Neural cell (in vitro differentiated cells): ENCODE data around the gene TIMM22. TPM values are rescaled to one million over a fixed set of nuclear protein-coding genes. Genes with fewer than 3 reads are reported as not detected.

Experiments
- H2AFZ ChIP-seq: fragments of 200-600, 300-800 bp; sonication (generic), shearing (Covaris generic); 2 replicates; pipeline ENCODE4 v1.6.0; 2014; ENCODE audit warnings: low read depth, mild to moderate bottlenecking, antibody characterized with exemption, low read length, moderate library complexity
- H3F3A ChIP-seq: fragments of 200-600 bp; shearing (Covaris generic); 2 replicates; pipeline ENCODE4 v1.6.1; 2016; ENCODE audit warnings: mild to moderate bottlenecking, moderate library complexity, mixed read lengths, antibody characterized with exemption, low read length; ENCODE audit not compliant: insufficient read depth, poor library complexity, severe bottlenecking
- H3K27ac ChIP-seq: fragments of 200-600, 300-800 bp; sonication (generic), shearing (Covaris generic); 2 replicates; pipeline ENCODE4 v1.5.1; 2014; ENCODE audit warnings: mild to moderate bottlenecking, low read length, moderate library complexity
- H3K27me3 ChIP-seq: fragments of 300-800, 200-600 bp; sonication (generic), shearing (Covaris generic); 2 replicates; pipeline ENCODE4 v1.6.0; 2014; ENCODE audit warnings: mild to moderate bottlenecking, low read depth, low read length, moderate library complexity; ENCODE audit not compliant: insufficient read depth
- H3K36me3 ChIP-seq: fragments of 300-800, 200-600 bp; sonication (generic), shearing (Covaris generic); 2 replicates; pipeline ENCODE4 v1.5.1; 2014; ENCODE audit warnings: mild to moderate bottlenecking, antibody characterized with exemption, low read length, moderate library complexity; ENCODE audit not compliant: insufficient read depth
- H3K4me2 ChIP-seq: fragments of 300-800, 200-600 bp; sonication (generic), shearing (Covaris generic); 2 replicates; pipeline ENCODE4 v1.6.0; 2014; ENCODE audit warnings: mild to moderate bottlenecking, low read length
- H3K4me3 ChIP-seq: fragments of 300-800, 200-600 bp; sonication (generic), shearing (Covaris generic); 2 replicates; pipeline ENCODE4 v1.5.1; 2014; ENCODE audit warnings: mild to moderate bottlenecking, low read length, moderate library complexity
- H3K79me2 ChIP-seq: fragments of 200-600 bp; shearing (Covaris generic); replicated peaks from 2 replicates; pipeline ENCODE4 v1.6.0; 2014; ENCODE audit warnings: mild to moderate bottlenecking, low read length, moderate library complexity; ENCODE audit not compliant: insufficient read depth
- H3K9ac ChIP-seq: fragments of 300-800, 200-600 bp; sonication (generic), shearing (Covaris generic); 2 replicates; pipeline ENCODE4 v1.6.1; 2016; ENCODE audit warnings: mild to moderate bottlenecking, low read length, mixed read lengths
- H3K9me2 ChIP-seq: fragments of 200-600 bp; shearing (Covaris generic); 2 replicates; pipeline ENCODE4 v1.6.1; 2016; ENCODE audit warnings: mild to moderate bottlenecking, low read length, mixed read lengths; ENCODE audit not compliant: insufficient read depth
- H3K9me3 ChIP-seq: fragments of 200-600, 300-800 bp; sonication (generic), shearing (Covaris generic); 2 replicates; pipeline ENCODE4 v1.6.1; 2016; ENCODE audit warnings: mild to moderate bottlenecking, mixed run types, low read length, moderate library complexity, mixed read lengths
- H4K20me1 ChIP-seq: fragments of 200-600 bp; shearing (Covaris generic); 2 replicates; pipeline ENCODE4 v1.6.1; 2016; ENCODE audit warnings: mild to moderate bottlenecking, mixed run types; ENCODE audit not compliant: insufficient read depth
- CTCF ChIP-seq: fragments of 450-650 bp; IDR thresholded peaks from 2 replicates; pipeline ENCODE4 v1.5.1; 2014; ENCODE audit warnings: antibody characterized with exemption, mild to moderate bottlenecking, moderate library complexity; ENCODE audit not compliant: poor library complexity, severe bottlenecking
- EP300 ChIP-seq: fragments of 450-650 bp; conservative IDR thresholded peaks from 2 replicates; pipeline ENCODE4 v1.6.1; 2014; ENCODE audit warnings: antibody characterized with exemption, mild to moderate bottlenecking, moderate library complexity; ENCODE audit not compliant: poor library complexity, severe bottlenecking
- EZH2 ChIP-seq: fragments of 200-600, 300-800 bp; shearing (Covaris generic), sonication (generic); IDR thresholded peaks from 2 replicates; pipeline ENCODE4 v1.6.1; 2014; ENCODE audit warnings: antibody characterized with exemption, low read length, borderline replicate concordance, mild to moderate bottlenecking; ENCODE audit not compliant: insufficient read depth, poor library complexity, severe bottlenecking
- MXI1 ChIP-seq: fragments of 450-650 bp; conservative IDR thresholded peaks from 2 replicates; pipeline ENCODE4 v1.6.1; 2014; ENCODE audit warnings: antibody characterized with exemption, mild to moderate bottlenecking; ENCODE audit not compliant: poor library complexity, severe bottlenecking
- POLR2AphosphoS5 ChIP-seq: IDR thresholded peaks from 2 replicates; pipeline ENCODE4 v1.6.1; 2012
- RAD21 ChIP-seq: fragments of 450-650 bp; conservative IDR thresholded peaks from 2 replicates; pipeline ENCODE4 v1.6.1; 2014; ENCODE audit warnings: antibody characterized with exemption, mild to moderate bottlenecking, moderate library complexity
- SMC3 ChIP-seq: fragments of 450-650 bp; conservative IDR thresholded peaks from 2 replicates; pipeline ENCODE4 v1.6.1; 2014; ENCODE audit warnings: antibody characterized with exemption, mild to moderate bottlenecking, moderate library complexity; ENCODE audit not compliant: poor library complexity
- TAF1 ChIP-seq: IDR thresholded peaks from 2 replicates; pipeline ENCODE4 v1.6.1; 2012; ENCODE audit warnings: low read depth
- polyA plus RNA-seq: library from polyadenylated mRNA; depleted of rRNA; stranded (reverse); fragments of >200 nt; gene quantifications from 2 replicates; pipeline ENCODE4 v1.2.3, GENCODE V29; 2014
- TF ChIP-seq, protein P1 (sequence below): IDR thresholded peaks from 2 replicates; pipeline ENCODE4 v1.6.1; 2012; ENCODE audit warnings: borderline replicate concordance

The TIMM22 gene
- polyA plus RNA-seq, 1 donor from 2014 or later: 16.7 TPM

GRCh38 chr17:965311-965989, 31.5 kb upstream of the TIMM22 start:
- Histone ChIP-seq H3F3A (no peaks in the 10 kb centered on the region), H3K36me3 (no peaks in the 10 kb centered on the region), H3K27me3 (no peaks in the 10 kb centered on the region), H2AFZ (no peak overlapping the region), H3K9ac (peak overlapping the region; percentile 25), H3K4me2 (no peak overlapping the region), H3K9me2 (no peaks in the 10 kb centered on the region), H4K20me1 (no peaks in the 10 kb centered on the region), H3K4me3 (no peak overlapping the region), H3K27ac (peak overlapping the region; percentile 62), H3K9me3 (no peaks in the 10 kb centered on the region), H3K79me2 (peaks cover 44% of the 10 kb centered on the region)
- TF ChIP-seq EZH2: no peak
- no peak for TF ChIP-seq SMC3

DNA sequence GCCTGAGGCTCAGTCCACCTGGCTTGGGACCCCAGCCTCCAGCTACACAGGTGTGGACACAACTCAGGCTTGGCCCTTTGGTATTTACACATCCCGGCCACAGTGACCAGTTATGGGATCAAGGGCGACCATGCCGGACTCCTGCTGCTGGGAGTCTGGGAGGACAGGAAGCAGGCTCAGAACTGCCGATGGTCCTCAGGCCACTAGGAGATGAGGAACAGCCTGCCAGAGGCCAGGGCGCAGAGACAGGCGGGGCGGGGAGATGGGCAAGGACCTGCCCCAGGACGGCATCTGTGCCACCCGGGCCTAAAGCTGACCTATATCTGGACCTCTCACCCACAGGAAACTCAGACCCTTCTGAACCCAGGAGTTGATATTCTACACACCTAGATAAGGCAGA, 29.8 kb upstream of the TIMM22 start:
- no peaks in the 10 kb centered on the region for H3K9me3 ChIP-seq
- TF ChIP-seq CTCF (no peak), EP300 (no peak), MXI1 (no peak), SMC3 (no peak), POLR2AphosphoS5 (no peak), EZH2 (no peak), TAF1 (no peak), RAD21 (no peak)
- TF ChIP-seq, protein P1, sequence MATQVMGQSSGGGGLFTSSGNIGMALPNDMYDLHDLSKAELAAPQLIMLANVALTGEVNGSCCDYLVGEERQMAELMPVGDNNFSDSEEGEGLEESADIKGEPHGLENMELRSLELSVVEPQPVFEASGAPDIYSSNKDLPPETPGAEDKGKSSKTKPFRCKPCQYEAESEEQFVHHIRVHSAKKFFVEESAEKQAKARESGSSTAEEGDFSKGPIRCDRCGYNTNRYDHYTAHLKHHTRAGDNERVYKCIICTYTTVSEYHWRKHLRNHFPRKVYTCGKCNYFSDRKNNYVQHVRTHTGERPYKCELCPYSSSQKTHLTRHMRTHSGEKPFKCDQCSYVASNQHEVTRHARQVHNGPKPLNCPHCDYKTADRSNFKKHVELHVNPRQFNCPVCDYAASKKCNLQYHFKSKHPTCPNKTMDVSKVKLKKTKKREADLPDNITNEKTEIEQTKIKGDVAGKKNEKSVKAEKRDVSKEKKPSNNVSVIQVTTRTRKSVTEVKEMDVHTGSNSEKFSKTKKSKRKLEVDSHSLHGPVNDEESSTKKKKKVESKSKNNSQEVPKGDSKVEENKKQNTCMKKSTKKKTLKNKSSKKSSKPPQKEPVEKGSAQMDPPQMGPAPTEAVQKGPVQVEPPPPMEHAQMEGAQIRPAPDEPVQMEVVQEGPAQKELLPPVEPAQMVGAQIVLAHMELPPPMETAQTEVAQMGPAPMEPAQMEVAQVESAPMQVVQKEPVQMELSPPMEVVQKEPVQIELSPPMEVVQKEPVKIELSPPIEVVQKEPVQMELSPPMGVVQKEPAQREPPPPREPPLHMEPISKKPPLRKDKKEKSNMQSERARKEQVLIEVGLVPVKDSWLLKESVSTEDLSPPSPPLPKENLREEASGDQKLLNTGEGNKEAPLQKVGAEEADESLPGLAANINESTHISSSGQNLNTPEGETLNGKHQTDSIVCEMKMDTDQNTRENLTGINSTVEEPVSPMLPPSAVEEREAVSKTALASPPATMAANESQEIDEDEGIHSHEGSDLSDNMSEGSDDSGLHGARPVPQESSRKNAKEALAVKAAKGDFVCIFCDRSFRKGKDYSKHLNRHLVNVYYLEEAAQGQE: no peak
- no peaks in the 10 kb centered on the region for H3K27me3 ChIP-seq
- no peaks in the 10 kb centered on the region for H3F3A ChIP-seq
- no peak overlapping the region for H3K9ac ChIP-seq
- no peak overlapping the region for H3K4me2 ChIP-seq
- H3K36me3 ChIP-seq: no peaks in the 10 kb centered on the region
- no peak overlapping the region for H3K4me3 ChIP-seq
- no peak overlapping the region for H3K27ac ChIP-seq
- H2AFZ ChIP-seq: no peak overlapping the region
- no peaks in the 10 kb centered on the region for H4K20me1 ChIP-seq
- H3K79me2 ChIP-seq: peaks cover 42% of the 10 kb centered on the region
- no peaks in the 10 kb centered on the region for H3K9me2 ChIP-seq
